NCI-H1694 (cell line): ENCODE results near the gene RHOBTB3.
"Not testable (repeated sequence)": the region's sequence is repeated elsewhere in the genome, so short reads cannot be mapped to it uniquely, and the experiment has no call there.

Experiments
- DNase-seq: peaks from one replicate; lab custom pipeline; 2025; lab: John Stamatoyannopoulos, UW

The RHOBTB3 gene

DNA sequence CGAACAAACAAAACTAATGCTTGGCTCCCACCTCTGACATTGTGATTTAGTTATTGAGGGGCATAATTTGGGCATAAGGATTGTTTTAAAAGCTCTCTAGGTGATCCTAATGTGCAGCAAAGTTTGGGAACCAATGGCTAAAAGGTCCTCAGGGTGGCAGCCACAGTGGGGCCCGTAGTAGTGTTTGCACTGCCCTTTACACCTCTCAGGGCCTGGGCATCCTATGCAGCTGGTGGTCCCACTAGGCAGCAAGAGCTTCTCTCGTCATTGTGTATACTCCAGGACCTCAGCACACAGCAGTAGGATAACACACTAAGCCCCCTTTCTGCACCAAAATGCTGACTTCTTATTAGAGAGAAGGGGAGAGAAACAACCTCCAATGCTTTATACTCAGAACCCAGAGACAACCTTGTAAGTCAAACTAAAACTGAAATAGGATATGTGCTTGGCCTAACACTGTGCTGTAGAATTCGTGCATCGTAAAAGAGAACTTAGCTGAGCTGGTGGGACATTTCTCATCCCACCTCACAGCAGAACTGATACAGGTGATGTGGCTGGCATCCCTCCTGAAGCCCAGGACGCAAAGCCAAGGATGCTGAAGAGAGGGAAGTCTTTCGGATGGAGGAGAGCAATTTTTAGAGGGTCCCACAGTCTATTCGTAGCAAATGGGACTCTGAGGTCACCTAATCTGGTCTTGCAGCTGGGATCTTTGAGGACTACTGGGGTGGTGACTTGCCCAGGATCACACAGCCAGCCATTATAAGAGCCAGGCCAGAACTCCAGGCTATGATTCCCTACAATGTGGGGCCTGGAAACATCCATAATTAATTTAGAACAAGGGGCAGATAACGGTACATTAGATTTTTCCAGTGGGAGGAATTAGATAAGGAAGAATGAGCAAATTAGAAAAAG, 90.2 kb downstream of the RHOBTB3 start:
- no peak for DNase-seq

DNA sequence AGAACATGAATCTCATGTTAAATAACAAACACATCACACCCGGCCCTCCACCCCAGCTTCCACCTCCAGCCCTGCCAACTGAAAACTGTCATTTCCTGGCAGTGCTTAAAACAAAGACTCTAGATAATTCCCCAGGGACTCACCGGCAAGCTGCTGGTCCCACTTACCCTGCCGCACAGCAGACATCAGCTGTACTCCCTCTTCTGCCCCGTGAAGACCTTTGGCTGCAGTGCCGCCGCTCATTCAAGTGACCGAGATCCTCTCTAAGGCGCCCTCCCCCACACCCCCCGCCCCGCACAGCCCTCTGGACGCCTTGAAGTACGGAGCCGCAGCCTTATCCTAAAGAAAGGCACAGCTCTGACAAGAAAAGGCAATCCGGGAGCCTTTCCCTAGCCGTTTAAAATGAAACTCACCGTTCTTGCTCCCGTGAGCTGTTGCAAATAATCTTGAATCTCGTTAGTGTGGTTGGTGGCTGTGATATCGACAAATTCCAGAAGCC, 91.0 kb downstream of the RHOBTB3 start:
- DNase-seq: peak; percentile 71

DNA sequence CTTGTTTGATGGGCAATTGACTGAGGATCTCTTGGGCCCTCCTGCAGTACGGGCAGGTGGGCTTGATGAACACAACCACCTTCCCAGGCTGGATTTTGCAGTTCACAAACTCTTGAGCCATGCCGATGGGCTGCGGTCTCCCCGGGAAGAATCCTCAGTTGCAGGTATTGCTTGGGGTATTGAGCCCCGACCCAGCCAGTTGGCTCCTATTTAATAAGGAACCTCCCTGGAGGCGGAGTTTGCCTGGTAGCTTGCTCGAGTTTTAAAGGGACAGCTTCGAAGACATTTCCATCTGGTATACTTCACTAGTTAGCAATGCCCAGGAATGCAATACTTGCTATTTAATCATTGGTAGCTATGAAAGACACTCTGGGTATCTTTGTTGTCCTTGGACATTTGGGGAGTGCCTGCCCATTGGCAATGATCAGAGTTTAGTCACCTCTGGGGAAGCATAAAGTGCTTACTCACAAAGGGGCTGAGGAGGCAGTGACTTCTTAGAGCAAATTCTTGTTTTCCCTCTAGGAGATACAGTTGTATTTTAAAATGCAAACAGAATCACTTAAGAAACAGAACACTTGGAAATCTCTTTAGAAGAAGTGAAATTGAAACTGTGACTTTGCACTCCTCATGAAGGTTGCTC, 91.5 kb downstream of the RHOBTB3 start, which contains the start of gene GLRX:
Gene GLRX, minus strand, starts transcription at position 185 of the 640 bp plus-strand sequence. Its CDS starts 64 bp downstream, at position 121.
- DNase-seq: peak; percentile 21

DNA sequence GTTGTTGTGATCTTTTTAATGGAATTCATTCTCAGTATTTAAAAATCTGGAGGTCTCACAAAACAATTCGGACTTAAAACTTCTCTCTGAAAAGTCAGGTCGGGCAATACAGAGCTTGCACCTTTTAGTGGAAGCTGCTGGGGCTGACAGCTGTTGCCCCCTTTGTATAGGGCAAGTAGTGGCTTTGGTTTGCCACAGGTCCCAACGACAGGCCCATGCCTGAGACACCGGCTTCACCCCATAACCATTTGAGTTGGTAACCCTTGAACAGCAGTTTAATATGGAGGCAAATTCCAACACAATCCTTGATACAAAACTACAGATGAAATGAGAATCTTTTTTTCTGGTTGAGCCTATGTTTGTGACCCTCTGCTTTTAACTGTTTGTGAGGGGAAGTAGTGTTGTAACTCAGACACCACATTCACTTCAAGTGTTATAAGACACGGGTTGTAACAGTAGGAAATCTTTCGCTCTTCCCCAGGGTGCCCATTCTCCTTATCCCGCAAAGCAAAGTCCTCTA, 92.1 kb downstream of the RHOBTB3 start:
- no peak for DNase-seq

DNA sequence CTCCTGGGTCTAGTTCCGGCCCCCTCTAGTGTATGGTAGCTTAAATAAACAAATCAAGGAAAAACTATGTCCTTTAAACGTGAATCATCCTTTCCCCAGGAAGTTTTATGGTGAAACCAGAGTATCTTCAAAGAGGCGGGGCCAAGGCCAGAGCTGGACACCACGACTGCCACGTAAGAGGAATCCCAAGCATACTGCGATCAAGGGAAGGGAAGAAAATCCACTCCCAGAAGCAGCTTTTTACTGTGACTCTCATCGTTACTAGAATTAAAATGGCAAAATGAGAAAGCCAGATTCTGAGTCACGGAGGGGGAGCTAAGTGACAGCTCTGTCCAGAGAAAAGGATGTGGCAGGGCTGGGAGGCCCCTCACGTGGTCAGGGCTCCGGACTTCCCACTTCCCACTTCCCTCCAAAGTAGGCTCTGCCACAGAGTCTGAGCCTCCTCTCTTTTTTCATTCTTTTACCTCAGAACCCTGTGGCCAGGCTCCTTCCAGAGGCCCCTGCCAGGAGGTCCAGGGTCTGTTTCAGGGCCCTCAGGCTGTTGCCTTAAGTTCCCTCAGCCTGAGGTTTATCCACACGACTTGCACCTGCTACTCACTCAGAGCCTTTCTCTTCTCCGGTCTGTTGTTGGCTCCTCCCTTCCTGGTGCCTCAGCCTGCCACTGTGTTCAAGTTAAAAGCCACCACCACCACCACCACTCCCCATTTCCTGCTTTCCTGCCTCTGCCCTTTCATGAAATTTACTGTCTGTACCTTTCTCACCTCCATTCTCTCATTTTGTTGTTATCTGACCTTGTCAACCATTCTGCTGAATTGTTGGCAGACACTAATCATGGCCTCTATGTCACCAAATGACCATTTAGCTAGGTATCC, 92.8 kb downstream of the RHOBTB3 start:
- DNase-seq: no peak

DNA sequence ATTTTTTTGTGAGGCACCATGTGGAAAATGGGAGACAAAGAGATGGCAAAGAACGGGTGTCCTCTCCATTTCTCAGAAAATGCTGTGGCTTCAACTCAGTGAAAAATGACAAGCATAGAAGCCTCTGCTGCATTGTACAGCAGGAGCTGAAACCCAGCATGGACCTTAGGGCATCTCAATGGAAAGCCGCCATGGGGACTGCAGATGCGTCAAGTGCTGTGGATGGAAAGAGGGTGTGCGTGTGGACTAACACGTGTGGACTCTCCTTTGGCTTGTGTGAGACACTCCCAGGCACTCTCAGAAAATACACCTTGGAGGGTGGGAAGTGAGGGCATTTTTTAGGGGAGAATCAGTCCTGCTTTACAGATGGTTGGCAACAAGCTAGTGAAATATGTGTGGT, 93.6 kb downstream of the RHOBTB3 start:
- DNase-seq: no peak

DNA sequence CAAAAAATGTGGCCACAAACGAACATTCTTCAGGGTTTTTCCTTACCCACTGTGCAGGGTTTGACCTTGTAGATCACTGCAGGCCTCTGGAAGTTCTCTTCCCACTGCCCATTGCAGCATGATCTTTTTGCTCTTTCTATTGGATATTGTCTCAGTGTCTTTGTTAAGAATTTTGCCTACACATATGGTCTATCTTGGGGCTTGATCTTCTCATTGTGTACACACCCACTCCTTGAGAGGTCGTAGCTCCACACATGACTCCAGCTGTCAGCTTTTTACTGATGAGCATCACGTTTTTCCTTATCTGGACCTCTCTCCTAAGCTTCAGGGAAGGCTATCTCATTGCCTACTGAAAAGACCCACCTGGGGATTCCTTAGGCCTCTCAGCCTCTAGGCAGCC, 94.4 kb downstream of the RHOBTB3 start:
- DNase-seq: no peak

DNA sequence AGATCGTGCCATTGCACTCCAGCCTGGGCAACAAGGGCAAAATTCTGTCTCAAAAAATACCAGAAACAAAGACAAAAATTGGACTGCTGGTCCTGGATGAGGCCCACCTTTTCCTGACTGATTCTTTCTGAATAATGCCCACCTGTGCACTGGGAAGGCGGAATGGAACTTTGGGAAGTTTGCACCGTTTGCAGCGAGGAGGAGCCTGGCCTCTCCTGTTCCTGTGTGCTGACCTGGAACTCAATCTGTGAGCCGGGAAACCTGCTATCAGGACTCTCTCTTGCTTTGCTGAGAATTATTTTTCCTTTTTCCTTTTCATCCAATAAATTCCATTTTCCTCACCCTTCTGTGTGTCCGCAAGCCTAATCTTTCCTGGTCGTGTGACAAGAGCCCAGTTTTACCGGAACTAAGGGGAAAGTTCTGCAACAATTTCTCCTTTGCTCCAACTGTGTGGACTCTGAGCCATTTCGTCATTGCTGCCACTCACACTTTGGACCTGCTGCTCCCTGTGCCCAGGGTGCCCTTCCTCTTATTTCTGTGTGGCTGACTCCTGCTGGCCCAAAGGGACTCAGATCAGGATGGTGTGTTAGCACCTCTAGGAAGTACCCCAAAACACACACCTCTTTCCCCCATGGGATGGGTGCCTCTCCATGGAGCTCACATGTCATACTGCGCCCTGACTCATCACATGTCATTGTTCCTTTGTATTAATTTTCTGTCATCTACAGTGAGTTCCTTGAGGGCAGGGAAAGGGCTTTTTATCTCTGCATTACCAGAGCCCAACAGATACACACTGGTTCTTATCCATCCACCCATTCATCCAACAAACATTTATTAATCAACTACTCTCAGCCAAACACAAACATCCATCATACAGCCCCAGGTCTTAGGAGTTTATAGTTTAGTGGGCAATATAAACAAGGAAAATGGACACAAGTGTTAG, 96.1 kb downstream of the RHOBTB3 start:
- DNase-seq: no peak

DNA sequence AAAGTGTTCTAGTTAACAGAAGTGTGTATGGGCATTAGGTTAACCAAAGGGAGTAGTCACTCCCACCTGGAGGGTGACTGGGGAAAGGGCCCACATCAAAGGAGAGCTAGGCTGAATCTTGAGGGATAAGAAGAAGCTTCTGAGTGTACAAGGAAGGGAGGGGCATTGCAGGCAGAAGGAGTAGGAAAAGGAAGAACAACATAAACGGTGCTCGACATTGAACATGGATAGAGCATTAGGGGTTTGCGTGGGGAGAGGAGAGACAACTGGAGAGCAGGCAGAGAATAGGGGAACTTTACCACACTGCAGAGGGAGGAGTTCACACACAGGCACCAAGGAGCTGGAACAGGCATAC, 96.7 kb downstream of the RHOBTB3 start:
- DNase-seq: no peak

DNA sequence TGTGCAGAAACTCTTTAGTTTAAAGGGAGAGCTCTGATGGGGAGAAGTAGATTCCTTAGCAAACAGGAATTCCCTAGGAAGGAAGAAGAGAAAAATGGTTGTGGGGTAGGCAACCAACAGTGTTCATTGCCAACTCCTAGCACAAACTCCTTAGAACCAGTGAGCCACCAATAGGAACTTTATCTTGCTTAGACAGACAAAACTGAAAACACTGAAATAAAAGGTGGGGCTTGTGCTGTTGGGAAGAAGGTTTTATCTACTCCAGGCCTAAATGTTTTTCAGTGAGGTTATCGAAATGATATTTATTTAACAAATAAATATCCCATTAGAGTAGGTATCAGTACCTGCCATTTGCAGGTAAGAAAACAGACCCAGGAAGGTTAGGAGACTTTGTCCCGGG, 99.1 kb downstream of the RHOBTB3 start:
- no peak for DNase-seq

DNA sequence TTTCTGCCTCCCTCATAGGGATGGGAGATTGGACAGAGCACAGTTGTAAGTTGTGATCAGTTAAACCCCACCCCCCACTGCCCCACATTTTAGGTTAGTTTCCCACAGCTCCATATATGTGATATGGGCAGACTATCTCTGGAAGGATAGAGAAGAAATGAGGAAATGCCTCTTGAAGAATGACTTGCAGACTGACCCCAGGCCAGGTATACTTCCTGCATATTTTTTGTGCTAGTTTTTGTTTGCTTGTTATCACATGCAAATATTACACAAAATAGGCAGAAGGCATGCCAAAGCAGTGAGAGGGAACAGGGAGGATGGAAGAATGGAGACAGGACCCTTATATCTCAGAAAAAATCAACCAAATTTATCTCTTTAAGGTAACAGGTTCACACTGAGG, 101.5 kb downstream of the RHOBTB3 start:
- no peak for DNase-seq

DNA sequence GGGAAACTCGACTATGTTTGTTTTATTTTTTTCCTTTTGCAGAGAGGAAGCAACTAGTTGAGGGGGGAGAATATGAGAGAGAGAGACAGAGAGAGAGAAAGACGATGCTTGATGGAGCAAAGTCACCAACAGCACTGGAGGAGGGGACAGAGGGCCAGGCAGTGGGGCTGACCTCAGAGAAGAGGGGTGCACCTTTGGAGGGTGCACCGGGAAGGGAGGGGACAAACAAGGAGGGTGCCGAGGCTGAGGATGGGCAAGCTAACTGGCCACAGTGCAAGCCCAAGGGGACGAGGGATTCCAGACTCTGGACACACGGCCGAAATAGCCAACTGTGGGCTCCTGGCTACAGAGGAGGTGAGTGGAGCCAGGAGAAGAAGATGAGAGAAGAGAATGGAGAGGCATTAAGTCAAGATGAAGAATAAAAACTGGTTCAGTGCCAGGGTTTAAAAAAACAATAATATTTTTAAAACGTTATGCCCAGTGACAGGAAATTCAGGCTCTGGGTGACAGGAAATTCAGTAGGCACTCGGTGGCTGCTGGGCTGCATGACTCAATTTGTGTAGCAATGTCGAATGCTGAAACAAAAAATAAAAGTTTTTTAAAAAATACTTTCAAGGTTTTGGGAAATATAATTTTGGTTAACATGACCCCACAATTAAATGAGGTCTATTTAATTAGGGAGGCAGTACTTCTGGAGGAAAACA, 104.7 kb downstream of the RHOBTB3 start:
- no peak for DNase-seq

DNA sequence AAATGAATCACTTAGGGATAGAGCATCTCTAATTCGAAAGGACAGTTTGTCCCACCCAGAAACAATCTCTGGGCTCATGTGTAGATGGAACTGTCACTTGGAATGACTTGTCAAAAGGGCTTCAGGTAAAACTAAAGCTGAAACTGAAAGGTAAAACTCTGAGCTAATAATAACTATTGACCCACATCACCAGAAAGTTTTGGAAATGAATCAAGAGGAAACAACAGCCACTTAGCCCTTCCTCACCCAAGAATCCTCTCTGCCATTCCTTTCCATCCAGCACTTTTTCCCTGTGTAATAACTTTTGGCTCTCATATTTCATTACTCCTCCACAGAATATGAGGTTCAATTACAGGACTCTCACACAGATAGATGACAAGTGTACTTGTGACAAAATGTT, 105.4 kb downstream of the RHOBTB3 start:
- DNase-seq: no peak

DNA sequence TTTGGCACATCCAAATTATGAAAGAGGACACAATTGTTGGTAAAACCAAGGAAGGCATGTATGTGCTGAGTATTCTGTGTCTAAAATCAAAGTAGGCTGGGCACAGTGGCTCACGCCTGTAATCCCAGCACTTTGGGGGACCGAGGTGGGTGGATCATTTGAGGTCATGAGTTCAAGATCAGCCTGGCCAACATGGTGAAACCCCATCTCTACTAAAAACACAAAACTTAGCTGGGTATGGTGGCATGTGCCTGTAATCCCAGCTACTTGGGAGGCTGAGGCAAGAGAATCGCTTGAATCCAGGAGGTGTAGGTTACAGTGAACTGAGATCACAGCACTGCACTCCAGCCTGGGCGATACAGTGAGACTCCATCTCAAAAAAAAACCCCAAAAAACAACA, 105.8 kb downstream of the RHOBTB3 start:
- not testable (repeated sequence) for DNase-seq

DNA sequence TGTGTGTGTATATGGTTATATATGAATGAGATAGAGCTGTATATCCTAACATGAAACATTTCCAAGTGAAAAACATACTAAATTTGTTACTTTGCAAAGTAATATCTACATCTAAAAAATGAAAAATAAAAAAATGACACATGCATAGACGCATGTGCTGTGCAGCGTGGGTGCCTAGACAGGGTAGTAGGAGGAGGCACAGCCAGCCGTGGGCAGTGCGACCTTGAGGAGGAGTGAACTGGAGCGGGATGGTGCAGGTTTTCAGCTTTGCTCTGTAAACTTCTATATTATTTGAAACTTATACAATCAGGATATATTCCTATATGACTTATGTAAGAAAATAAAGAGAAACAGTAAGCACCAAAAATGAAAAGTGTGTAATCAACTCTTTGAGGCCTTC, 106.4 kb downstream of the RHOBTB3 start:
- DNase-seq: no peak

DNA sequence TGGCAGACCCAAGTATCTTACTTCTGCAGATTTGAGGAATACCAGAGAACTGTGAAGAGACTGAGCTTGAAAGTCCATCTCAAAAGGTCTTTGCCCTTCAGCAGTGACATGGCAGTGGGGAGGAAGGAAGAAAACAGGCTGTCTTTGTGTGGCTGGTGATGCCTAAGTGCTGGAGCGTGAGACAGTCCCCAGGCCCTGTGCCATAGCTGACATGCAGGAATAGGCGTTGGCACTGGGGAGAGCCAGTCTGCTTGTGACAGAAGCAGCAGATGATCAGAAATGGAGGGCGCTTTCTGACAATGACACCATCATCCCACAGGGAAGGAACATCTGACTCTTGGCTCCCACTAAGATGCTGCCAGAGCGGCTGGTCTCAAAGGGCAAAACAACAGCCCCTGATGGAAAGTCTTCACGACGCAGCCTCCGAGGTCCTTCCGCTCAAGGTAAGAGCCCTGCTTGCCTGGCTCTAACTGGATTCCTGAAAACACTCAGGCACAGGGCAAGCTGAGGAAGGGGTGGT, 106.9 kb downstream of the RHOBTB3 start:
- DNase-seq: no peak

DNA sequence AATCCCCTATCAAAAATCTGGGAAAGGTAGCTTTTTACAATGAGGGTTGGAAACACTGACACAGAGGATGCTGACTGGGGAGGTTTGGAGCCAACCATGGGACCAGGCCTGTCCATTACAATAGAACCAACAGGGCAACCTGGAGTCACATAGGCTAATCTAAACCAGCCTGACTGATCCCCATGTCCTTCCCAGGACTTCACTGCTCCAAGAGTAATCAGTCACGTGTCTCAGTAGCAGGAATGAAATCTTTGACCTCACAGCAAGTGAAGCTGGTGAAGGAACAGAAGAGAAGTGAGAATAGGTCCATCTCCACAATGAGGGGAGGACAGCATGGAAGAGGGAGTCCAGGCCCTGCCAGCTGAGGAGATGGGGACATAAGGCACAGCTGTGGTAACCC, 107.4 kb downstream of the RHOBTB3 start:
- DNase-seq: no peak

DNA sequence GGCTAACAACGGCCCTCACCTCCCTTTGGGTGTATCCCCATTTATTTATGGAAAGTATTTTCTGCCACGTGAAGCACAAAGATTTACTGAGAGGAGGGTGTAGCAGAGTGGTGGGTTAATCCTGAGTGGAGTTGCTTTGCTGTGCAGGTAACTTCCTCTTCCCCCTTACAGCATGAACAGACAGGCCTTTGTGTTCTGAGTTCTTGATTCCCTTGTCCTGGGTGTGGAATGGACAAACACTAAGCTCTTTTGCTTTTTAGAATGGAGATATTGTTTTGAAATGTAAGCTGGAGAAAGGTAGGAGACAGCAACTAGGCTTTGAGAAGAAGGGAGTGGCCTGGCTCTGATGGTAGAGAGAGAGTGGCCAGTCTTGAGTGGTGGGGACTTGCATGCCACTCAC, 108.5 kb downstream of the RHOBTB3 start:
- DNase-seq: no peak

DNA sequence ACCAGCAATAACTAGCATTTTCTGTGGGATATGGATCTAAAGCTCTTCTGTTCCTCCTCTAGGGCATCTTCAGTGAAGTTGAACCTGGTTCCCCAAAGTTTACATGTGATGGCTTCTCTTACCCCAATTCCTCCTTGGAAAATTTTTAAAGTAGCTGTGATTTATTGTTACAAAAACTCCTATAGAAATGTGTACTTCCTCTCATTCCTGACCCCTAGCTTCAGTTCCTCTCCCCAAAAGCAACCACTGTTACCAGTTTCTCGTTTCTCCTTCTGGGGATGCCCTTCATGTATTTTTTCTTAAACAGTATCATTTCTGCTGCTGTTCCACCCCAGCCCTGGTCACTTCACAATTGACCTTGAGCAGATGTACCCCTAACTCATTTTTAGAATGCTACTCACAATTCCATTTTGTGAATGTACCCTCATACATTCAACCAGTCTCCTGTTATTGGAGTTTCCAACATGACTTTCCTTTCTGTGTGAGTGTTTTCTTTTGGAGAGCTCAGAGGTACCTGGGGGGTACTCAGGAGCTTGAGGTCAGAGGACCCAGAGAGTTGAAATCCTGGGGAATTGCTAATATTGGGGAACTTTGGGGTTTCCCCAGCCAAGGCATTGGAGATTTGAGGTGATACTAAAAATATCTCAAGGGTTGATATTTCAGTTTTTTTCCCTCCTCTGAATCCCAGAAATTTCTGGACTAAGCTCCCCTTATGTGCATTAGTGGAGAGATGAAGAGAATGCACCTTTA, 110.0 kb downstream of the RHOBTB3 start:
- no peak for DNase-seq
